DND-41 (cell line): ENCODE measurements around the gene DNPH1.

Source experiments
- ATAC-seq: fragments of 200-7000 bp; cut with Tn5 transposase; 3 replicates; pipeline ENCODE4 v1.9.1; 2021; ENCODE audit warnings: low read depth; ENCODE audit not compliant: insufficient read depth
- DNase-seq: peaks from one replicate; pipeline ENCODE4 v3.0.0-alpha.2; 2020
- H2AFZ ChIP-seq: 2 replicates; pipeline ENCODE4 v1.6.0; 2012; ENCODE audit warnings: low read depth, low read length
- H3K27ac ChIP-seq: 2 replicates; pipeline ENCODE4 v1.5.1; 2012; ENCODE audit warnings: low read length, inconsistent platforms
- H3K27me3 ChIP-seq: fragments of 200-600 bp; sonication (generic); 2 replicates; pipeline ENCODE4 v1.6.0; 2012; ENCODE audit warnings: low read length, mild to moderate bottlenecking, inconsistent platforms; ENCODE audit not compliant: insufficient read depth, poor library complexity
- H3K36me3 ChIP-seq: 2 replicates; pipeline ENCODE4 v1.5.1; 2012; ENCODE audit warnings: low read length, inconsistent platforms; ENCODE audit not compliant: insufficient read depth
- H3K4me1 ChIP-seq: 2 replicates; pipeline ENCODE4 v1.5.1; 2012; ENCODE audit warnings: mild to moderate bottlenecking, low read length; ENCODE audit not compliant: insufficient read depth
- H3K4me2 ChIP-seq: 2 replicates; pipeline ENCODE4 v1.6.0; 2012; ENCODE audit warnings: mild to moderate bottlenecking, moderate library complexity, low read length, inconsistent platforms; ENCODE audit not compliant: insufficient read depth
- H3K4me3 ChIP-seq, 2 experiments: fragments of 200-600 bp in 1 of 2; shearing (Covaris generic) in 1 of 2; 2 replicates each; pipeline ENCODE4 v1.5.1; 2012 to 2016; ENCODE audit warnings: inconsistent platforms in 2 of 2, low read length in 2 of 2, mild to moderate bottlenecking in 2 of 2, low read depth in 1 of 2, moderate library complexity in 1 of 2
- H3K79me2 ChIP-seq: 2 replicates; pipeline ENCODE4 v1.6.0; 2012; ENCODE audit warnings: low read length, inconsistent platforms; ENCODE audit not compliant: insufficient read depth
- H3K9ac ChIP-seq: 2 replicates; pipeline ENCODE4 v1.6.0; 2012; ENCODE audit warnings: low read depth, mild to moderate bottlenecking, inconsistent platforms, low read length, moderate library complexity
- H3K9me3 ChIP-seq: 2 replicates; pipeline ENCODE4 v1.5.1; 2012; ENCODE audit warnings: low read length, moderate library complexity, mild to moderate bottlenecking, inconsistent platforms; ENCODE audit not compliant: insufficient read depth, severe bottlenecking
- H4K20me1 ChIP-seq: 2 replicates; pipeline ENCODE4 v1.6.0; 2012; ENCODE audit warnings: low read length; ENCODE audit not compliant: insufficient read depth
- EZH2 ChIP-seq: IDR thresholded peaks from 3 replicates; pipeline ENCODE4 v1.6.1; 2012; ENCODE audit warnings: borderline replicate concordance, low read depth, mild to moderate bottlenecking, moderate library complexity, low read length, inconsistent platforms; ENCODE audit not compliant: severe bottlenecking
- TF ChIP-seq, protein P1 (sequence below): IDR thresholded peaks from 2 replicates; pipeline ENCODE4 v1.5.1; 2012; ENCODE audit warnings: borderline replicate concordance, low read length, moderate library complexity, mild to moderate bottlenecking; ENCODE audit not compliant: poor library complexity, severe bottlenecking; ENCODE audit errors: extremely low read depth

The DNPH1 gene

DNA sequence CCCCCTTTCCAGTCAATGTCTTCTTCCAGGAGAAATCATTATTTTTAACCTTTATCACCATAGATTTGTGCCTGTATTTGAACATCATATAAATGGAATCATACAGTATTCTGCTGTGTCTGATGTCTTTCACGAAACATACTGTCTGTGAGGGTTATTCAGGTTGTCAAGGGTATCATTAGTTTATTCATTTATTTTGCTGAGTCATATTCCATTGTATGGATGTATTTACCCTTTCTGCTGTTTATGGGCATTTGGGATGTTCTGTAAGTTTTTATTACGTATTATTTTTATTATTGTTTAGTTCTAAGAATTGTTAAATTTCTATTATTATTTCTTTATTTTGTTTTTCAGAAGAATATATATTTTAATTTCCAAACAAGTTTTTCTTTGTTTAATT is 22.0 kb downstream of the DNPH1 start:
- TF ChIP-seq EZH2 = no peak
- TF ChIP-seq, protein P1, sequence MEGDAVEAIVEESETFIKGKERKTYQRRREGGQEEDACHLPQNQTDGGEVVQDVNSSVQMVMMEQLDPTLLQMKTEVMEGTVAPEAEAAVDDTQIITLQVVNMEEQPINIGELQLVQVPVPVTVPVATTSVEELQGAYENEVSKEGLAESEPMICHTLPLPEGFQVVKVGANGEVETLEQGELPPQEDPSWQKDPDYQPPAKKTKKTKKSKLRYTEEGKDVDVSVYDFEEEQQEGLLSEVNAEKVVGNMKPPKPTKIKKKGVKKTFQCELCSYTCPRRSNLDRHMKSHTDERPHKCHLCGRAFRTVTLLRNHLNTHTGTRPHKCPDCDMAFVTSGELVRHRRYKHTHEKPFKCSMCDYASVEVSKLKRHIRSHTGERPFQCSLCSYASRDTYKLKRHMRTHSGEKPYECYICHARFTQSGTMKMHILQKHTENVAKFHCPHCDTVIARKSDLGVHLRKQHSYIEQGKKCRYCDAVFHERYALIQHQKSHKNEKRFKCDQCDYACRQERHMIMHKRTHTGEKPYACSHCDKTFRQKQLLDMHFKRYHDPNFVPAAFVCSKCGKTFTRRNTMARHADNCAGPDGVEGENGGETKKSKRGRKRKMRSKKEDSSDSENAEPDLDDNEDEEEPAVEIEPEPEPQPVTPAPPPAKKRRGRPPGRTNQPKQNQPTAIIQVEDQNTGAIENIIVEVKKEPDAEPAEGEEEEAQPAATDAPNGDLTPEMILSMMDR = no peak
- no peaks in the 10 kb centered on the region for H3K27me3 ChIP-seq
- H3K4me3 ChIP-seq = no peak overlapping the region
- H4K20me1 ChIP-seq = no peaks in the 10 kb centered on the region
- no peak overlapping the region for H2AFZ ChIP-seq
- H3K4me2 ChIP-seq = no peak overlapping the region
- DNase-seq (no peak), ATAC-seq (no peak)
- H3K9me3 ChIP-seq = no peaks in the 10 kb centered on the region
- H3K79me2 ChIP-seq = no peaks in the 10 kb centered on the region
- H3K4me1 ChIP-seq = no peaks in the 10 kb centered on the region
- H3K36me3 ChIP-seq = 0 out of 2 replicates have a peak, but pooled peaks cover 4% of the 10 kb centered on the region
- H3K27ac ChIP-seq = no peak overlapping the region
- no peak overlapping the region for H3K9ac ChIP-seq

DNA sequence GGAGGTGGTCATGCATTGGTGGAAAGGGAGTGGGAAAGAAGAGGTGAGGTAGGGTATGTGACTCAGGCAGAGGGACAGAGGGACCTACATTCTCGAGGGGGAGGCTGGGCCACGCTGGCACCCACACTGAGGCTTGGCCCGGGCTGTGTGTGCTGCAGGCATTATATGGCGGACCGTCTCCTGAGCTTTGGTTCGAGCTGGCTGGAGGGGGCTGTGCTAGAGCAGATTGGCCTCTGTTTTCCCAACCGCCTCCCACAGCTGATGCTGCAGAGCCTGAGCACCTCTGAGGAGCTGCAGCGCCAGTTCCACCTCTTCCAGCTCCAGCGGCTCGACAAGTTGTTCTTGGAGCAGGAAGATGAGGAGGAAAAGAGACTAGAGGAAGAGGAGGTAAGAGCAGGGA is 23.4 kb downstream of the DNPH1 start:
- Histone ChIP-seq H2AFZ (no peak overlapping the region), H3K79me2 (no peaks in the 10 kb centered on the region), H3K27ac (no peak overlapping the region), H4K20me1 (no peaks in the 10 kb centered on the region), H3K9me3 (no peaks in the 10 kb centered on the region), H3K9ac (no peak overlapping the region), H3K4me1 (no peaks in the 10 kb centered on the region), H3K27me3 (no peaks in the 10 kb centered on the region), H3K4me3 (no peak overlapping the region), H3K36me3 (peaks cover 7% of the 10 kb centered on the region), H3K4me2 (no peak overlapping the region)
- ATAC-seq (no peak), DNase-seq (no peak)
- TF ChIP-seq, protein P1 = no peak
- no peak for TF ChIP-seq EZH2

DNA sequence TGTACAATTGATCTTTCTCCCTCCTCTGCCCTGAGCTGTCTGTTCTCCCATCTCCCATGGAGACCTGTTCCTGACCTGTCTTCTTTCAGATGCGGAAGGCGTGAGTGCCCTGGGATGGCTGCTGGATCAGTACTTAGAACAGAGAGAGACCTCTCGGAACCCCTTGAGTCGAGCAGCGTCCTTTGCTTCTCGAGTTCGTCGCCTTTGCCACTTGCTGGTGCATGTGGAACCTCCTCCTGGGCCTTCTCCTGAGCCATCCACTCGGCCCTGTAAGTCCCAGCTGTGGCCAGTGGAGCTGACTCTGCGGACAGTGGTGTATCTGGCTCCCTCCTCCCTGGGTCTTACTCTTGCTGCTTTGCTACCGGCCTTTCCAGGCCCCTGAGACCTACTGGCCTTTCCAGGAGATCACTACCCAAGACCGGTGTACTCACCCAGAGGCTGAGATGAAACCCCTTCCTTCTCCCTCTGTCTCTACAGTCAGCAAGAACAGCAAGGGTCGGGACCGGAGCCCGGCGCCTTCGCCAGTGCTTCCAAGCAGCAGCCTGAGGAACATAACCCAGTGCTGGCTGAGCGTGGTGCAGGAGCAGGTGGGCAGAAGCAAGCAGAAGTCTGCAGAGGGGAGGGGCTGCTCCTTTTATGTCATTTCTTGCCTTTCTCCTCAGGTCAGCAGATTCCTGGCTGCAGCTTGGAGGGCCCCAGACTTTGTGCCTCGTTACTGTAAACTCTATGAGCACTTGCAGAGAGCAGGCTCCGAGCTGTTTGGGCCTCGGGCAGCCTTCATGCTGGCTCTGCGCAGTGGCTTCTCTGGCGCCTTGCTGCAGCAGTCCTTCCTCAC is 24.8 kb downstream of the DNPH1 start:
- Histone ChIP-seq H3K9me3 (no peaks in the 10 kb centered on the region), H3K4me3 (no peak overlapping the region), H3K4me1 (no peaks in the 10 kb centered on the region), H4K20me1 (no peaks in the 10 kb centered on the region), H3K36me3 (peaks cover 19% of the 10 kb centered on the region), H2AFZ (no peak overlapping the region), H3K79me2 (no peaks in the 10 kb centered on the region), H3K27ac (no peak overlapping the region), H3K9ac (no peak overlapping the region), H3K27me3 (no peaks in the 10 kb centered on the region), H3K4me2 (no peak overlapping the region)
- TF ChIP-seq, protein P1 = no peak
- TF ChIP-seq EZH2 = no peak
- ATAC-seq (no peak), DNase-seq (no peak)
